CD14-positive monocyte (primary cell): ENCODE results near the gene RFX6. TPM values are rescaled to one million over a fixed set of nuclear protein-coding genes. Genes with fewer than 3 reads are reported as not detected.

ENCODE experiments used
- DNase-seq, 3 donors: peaks; one replicate each; pipeline ENCODE4 v3.0.0-alpha.2; 2011 to 2022
- H2AFZ ChIP-seq: 2 replicates; pipeline ENCODE4 v1.6.0; 2012; ENCODE audit warnings: mild to moderate bottlenecking, low read depth, low read length, inconsistent platforms; ENCODE audit not compliant: insufficient read depth, poor library complexity, severe bottlenecking
- H3K27ac ChIP-seq, 2 donors: 1 replicate in 1 of 2; 2 replicates in 1 of 2; pipeline ENCODE4 v1.5.1; 2012 to 2013; ENCODE audit warnings: low read length in 2 of 2, control low read depth in 1 of 2, inconsistent platforms in 1 of 2, low read depth in 1 of 2, mild to moderate bottlenecking in 1 of 2
- H3K27me3 ChIP-seq, 2 donors: one replicate each; pipeline versions ENCODE4 v1.6.0 to v1.6.1; 2011 to 2013; ENCODE audit warnings: low read length in 2 of 2; ENCODE audit not compliant: control insufficient read depth in 2 of 2, insufficient read depth in 2 of 2
- H3K36me3 ChIP-seq, 2 donors: replicated peaks in 1 of 2; 1 replicate in 1 of 2; 2 replicates in 1 of 2; pipeline versions ENCODE4 v1.5.1 to v1.6.1; 2012 to 2013; ENCODE audit warnings: low read length in 2 of 2, control low read depth in 1 of 2, inconsistent platforms in 1 of 2, mild to moderate bottlenecking in 1 of 2; ENCODE audit not compliant: insufficient read depth in 2 of 2, control insufficient read depth in 1 of 2
- H3K4me1 ChIP-seq, 2 donors: 1 replicate in 1 of 2; 2 replicates in 1 of 2; pipeline versions ENCODE4 v1.5.1 to v1.6.1; 2012 to 2013; ENCODE audit warnings: low read length in 2 of 2, control low read depth in 1 of 2, inconsistent platforms in 1 of 2, mild to moderate bottlenecking in 1 of 2, moderate library complexity in 1 of 2; ENCODE audit not compliant: insufficient read depth in 2 of 2, control insufficient read depth in 1 of 2
- H3K4me2 ChIP-seq: replicated peaks from 2 replicates; pipeline ENCODE3; 2012; ENCODE audit warnings: low read length, moderate library complexity, mild to moderate bottlenecking; ENCODE audit not compliant: poor library complexity, severe bottlenecking; ENCODE audit errors: extremely low read depth
- H3K4me3 ChIP-seq, 3 experiments: fragments of 200-600 bp in 1 of 3; sonication (generic) in 1 of 3; replicated peaks in 1 of 3; 1 replicate in 2 of 3; 2 replicates in 1 of 3; pipeline ENCODE4 v1.5.1; 2011 to 2013; ENCODE audit warnings: low read length in 3 of 3, mild to moderate bottlenecking in 3 of 3, control low read depth in 2 of 3, low read depth in 2 of 3, inconsistent platforms in 1 of 3, moderate library complexity in 1 of 3
- H3K79me2 ChIP-seq: 2 replicates; pipeline ENCODE4 v1.6.0; 2012; ENCODE audit warnings: mild to moderate bottlenecking, control low read depth, inconsistent platforms, low read length, moderate library complexity; ENCODE audit not compliant: insufficient read depth
- H3K9ac ChIP-seq: 2 replicates; pipeline ENCODE4 v1.6.0; 2017; ENCODE audit warnings: low read length, mild to moderate bottlenecking; ENCODE audit not compliant: insufficient read depth, poor library complexity, severe bottlenecking
- H3K9me3 ChIP-seq, 2 donors: replicated peaks in 1 of 2; 1 replicate in 1 of 2; 2 replicates in 1 of 2; pipeline versions ENCODE4 v1.5.1 to v1.6.1; 2012 to 2013; ENCODE audit warnings: low read length in 2 of 2, control low read depth in 1 of 2; ENCODE audit not compliant: control insufficient read depth in 1 of 2, insufficient read depth in 1 of 2
- H4K20me1 ChIP-seq: 2 replicates; pipeline ENCODE4 v1.6.0; 2012; ENCODE audit warnings: mild to moderate bottlenecking, low read length, control low read depth, moderate library complexity; ENCODE audit not compliant: insufficient read depth
- H3K27ac Mint-ChIP-seq, 7 donors: one replicate each; pipeline ENCODE4 v1.8.0; 2020; ENCODE audit warnings: mild to moderate bottlenecking in 7 of 7, mixed read lengths in 7 of 7, moderate library complexity in 6 of 7, inconsistent platforms in 2 of 7
- H3K27me3 Mint-ChIP-seq, 3 donors: one replicate each; pipeline ENCODE4 v1.8.0; 2021 to 2022; ENCODE audit warnings: low read depth in 3 of 3, mild to moderate bottlenecking in 3 of 3, mixed read lengths in 3 of 3, moderate library complexity in 3 of 3, inconsistent platforms in 1 of 3
- H3K36me3 Mint-ChIP-seq, 2 donors: one replicate each; pipeline ENCODE4 v1.8.0; 2020; ENCODE audit warnings: mixed read lengths in 2 of 2, inconsistent platforms in 1 of 2, mild to moderate bottlenecking in 1 of 2
- H3K4me1 Mint-ChIP-seq: one replicate; pipeline ENCODE4 v1.8.0; 2020; ENCODE audit warnings: mild to moderate bottlenecking, mixed read lengths
- H3K4me3 Mint-ChIP-seq, 2 donors: one replicate each; pipeline ENCODE4 v1.8.0; 2020; ENCODE audit warnings: mild to moderate bottlenecking in 2 of 2, mixed read lengths in 2 of 2, moderate library complexity in 1 of 2
- H3K9me3 Mint-ChIP-seq, 7 donors: one replicate each; pipeline ENCODE4 v1.8.0; 2020 to 2022; ENCODE audit warnings: mixed read lengths in 7 of 7, mild to moderate bottlenecking in 6 of 7, moderate library complexity in 6 of 7, inconsistent platforms in 2 of 7
- WGBS: methylation state at CpG from one replicate; pipeline ENCODE4 v1.1.5; 2013; ENCODE audit warnings: missing lambda C conversion rate; ENCODE audit not compliant: insufficient coverage; 5-methylcytosine and 5-hydroxymethylcytosine counted together
- intact Hi-C, 2 donors: fragments of 100-400 bp; cut with micrococcal nuclease; formaldehyde crosslinking; loops; one replicate each; pipeline versions ENCODE4 v1.15.0 to v1.15.1; 2023
- polyA plus RNA-seq, 3 donors: library from polyadenylated mRNA; depleted of rRNA in 1 of 3; unstranded in 2 of 3; stranded (reverse) in 1 of 3; fragments of 300-500 nt in 2 of 3; fragments of >200 nt in 1 of 3; fragmentation: Illumina TruSeq in 2 of 3; gene quantifications; 1 replicate in 2 of 3; 2 replicates in 1 of 3; pipeline ENCODE4 v1.2.3, GENCODE V29; 2012 to 2021
- TF ChIP-seq, protein P1 (sequence below): fragments of 200-600 bp; IDR thresholded peaks from one replicate; pipeline ENCODE4 v1.8.0; 2022; ENCODE audit warnings: antibody characterized with exemption, mild to moderate bottlenecking

The RFX6 gene
- polyA plus RNA-seq, 3 donors = not detected

DNA sequence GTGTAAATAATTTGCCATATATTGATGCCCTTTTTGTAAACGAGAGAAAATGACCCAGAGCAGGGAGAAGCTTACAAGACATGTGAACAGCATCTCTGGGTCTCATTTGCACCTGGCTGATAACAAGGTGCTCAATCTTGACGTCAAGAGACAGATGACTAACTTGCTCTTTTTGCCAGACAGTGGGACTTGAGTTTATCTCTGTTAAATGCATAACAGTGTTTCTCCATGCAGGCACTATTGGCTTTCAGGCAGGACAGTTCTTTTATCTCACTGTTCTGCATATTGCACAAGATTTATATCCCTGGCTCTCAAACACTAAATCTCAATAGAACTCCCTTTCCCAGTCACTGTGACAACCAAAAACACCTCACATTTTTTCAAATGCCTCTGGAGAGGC, 56.4 kb downstream of the RFX6 start:
- Mint-ChIP-seq H3K9me3 (no peaks in the 10 kb centered on the region), H3K27ac (no peak overlapping the region), H3K27me3 (peaks cover 2 to 4% (median 4%) of the 10 kb centered on the region in 3 donors), H3K36me3 (no peaks in the 10 kb centered on the region), H3K4me3 (no peak overlapping the region), H3K4me1 (no peaks in the 10 kb centered on the region)
- no peak overlapping the region for H3K4me2 ChIP-seq
- no peak overlapping the region for H3K9ac ChIP-seq
- H3K27ac ChIP-seq = no peak overlapping the region
- no peaks in the 10 kb centered on the region for H4K20me1 ChIP-seq
- no peak overlapping the region for H3K4me3 ChIP-seq
- no peak for DNase-seq
- 21% methylated on average over 2 of the region's 2 CpGs for WGBS
- no peaks in the 10 kb centered on the region for H3K36me3 ChIP-seq
- TF ChIP-seq, protein P1, sequence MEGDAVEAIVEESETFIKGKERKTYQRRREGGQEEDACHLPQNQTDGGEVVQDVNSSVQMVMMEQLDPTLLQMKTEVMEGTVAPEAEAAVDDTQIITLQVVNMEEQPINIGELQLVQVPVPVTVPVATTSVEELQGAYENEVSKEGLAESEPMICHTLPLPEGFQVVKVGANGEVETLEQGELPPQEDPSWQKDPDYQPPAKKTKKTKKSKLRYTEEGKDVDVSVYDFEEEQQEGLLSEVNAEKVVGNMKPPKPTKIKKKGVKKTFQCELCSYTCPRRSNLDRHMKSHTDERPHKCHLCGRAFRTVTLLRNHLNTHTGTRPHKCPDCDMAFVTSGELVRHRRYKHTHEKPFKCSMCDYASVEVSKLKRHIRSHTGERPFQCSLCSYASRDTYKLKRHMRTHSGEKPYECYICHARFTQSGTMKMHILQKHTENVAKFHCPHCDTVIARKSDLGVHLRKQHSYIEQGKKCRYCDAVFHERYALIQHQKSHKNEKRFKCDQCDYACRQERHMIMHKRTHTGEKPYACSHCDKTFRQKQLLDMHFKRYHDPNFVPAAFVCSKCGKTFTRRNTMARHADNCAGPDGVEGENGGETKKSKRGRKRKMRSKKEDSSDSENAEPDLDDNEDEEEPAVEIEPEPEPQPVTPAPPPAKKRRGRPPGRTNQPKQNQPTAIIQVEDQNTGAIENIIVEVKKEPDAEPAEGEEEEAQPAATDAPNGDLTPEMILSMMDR = no peak
- no peaks in the 10 kb centered on the region for H3K79me2 ChIP-seq
- H2AFZ ChIP-seq = no peak overlapping the region
- intact Hi-C loops = no loop called here
- no peaks in the 10 kb centered on the region for H3K4me1 ChIP-seq
- H3K27me3 ChIP-seq = no peaks in the 10 kb centered on the region
- no peaks in the 10 kb centered on the region for H3K9me3 ChIP-seq

DNA sequence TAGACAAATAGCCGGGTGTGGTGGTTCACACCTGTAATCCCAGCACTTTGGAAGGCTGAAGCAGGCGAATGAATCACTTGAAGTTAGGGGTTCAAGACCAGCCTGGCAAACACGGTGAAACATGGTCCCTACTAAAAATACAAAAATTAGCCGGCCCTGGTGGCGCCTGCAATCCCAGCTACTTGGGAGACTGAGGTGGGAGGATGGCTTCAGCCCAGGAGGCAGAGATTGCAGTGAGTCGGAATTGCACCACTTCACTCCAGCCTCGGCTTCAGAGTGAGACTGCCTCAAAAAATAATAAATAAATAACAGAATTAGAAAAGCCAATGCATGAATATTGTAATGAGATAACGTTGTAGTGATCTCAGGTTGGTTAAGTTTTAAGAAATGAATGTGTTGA, 61.3 kb downstream of the RFX6 start:
- Histone ChIP-seq H3K9me3 (no peaks in the 10 kb centered on the region), H3K27me3 (no peaks in the 10 kb centered on the region), H3K4me3 (no peak overlapping the region), H3K4me2 (no peak overlapping the region), H2AFZ (no peak overlapping the region), H3K79me2 (no peaks in the 10 kb centered on the region), H3K36me3 (no peaks in the 10 kb centered on the region), H3K27ac (no peak overlapping the region), H4K20me1 (no peaks in the 10 kb centered on the region), H3K9ac (no peak overlapping the region), H3K4me1 (no peaks in the 10 kb centered on the region)
- TF ChIP-seq, protein P1 = no peak
- DNase-seq = no peak
- intact Hi-C loops = no loop called here
- Mint-ChIP-seq H3K4me1 (no peaks in the 10 kb centered on the region), H3K4me3 (no peak overlapping the region), H3K36me3 (no peaks in the 10 kb centered on the region), H3K9me3 (no peaks in the 10 kb centered on the region), H3K27ac (no peak overlapping the region), H3K27me3 (peaks cover 1 to 4% (median 2%) of the 10 kb centered on the region in 3 donors)
- 72% methylated on average over 2 of the region's 8 CpGs for WGBS
